ENCODE results near the gene GPC6. TPM values are rescaled to one million over a fixed set of nuclear protein-coding genes. Genes with fewer than 3 reads are reported as not detected.

Gene GPC6
- total and polyA plus RNA-seq, 4 donors: 5.9 to 29.1 (median 18.2) TPM

DNA sequence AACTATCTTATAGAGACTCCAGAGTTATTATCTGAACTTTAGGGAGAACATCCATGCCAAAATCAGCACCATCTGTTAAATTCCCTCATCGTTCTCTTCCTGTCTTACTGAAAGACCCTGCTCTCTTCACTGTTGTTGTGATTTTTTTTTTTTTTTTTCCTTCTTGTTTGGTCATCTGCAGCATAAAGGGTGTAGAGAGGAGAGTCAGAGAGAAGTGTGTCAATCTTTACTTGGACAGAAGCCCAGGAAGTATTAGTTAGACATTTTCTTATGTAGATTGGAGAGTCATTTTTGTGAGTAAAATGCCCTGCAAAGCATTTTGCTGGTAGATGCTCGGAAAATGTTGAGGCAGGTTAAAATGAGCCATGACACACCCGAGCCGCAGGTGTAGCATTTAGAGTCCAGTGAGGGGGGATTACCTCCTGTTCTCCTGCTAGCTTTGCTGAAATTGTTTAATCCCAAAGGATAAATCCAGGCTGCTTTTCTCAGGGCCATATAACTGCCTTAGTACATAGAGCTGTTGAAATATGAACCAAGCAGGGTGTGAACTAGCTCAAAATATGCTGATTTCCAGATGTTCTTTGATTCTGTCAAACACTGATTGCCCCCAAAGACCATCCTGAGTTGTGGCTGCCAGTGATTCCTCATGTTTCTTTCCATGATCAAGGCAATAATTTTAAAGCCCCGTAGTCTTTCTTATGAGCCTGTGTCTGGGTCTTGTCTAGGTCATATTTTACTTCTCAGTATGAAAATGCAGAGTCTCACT, 1109.3 kb downstream of the GPC6 start:
- no peak for DNase-seq (ENCODE audit: low spot score)
- H3K4me1 ChIP-seq (ENCODE audit: control insufficient read depth in 4 of 4, insufficient read depth in 4 of 4, low read length in 3 of 4): peaks cover 0 to 8% (median 1%) of the 10 kb centered on the region in 4 donors
- no peaks in the 10 kb centered on the region for H3K9me3 ChIP-seq (ENCODE audit: control insufficient read depth in 4 of 4, low read length in 3 of 4)
- no peaks in the 10 kb centered on the region for H3K27me3 ChIP-seq (ENCODE audit: control insufficient read depth in 4 of 4, insufficient read depth in 4 of 4, low read length in 3 of 4)
- TF ChIP-seq HNF4A (conservative IDR thresholded peaks at IDR 0.05) (no peak), ATF3 (IDR thresholded peaks at IDR 0.05) (no peak), GABPA (IDR thresholded peaks at IDR 0.05 in 1 of 2, conservative IDR thresholded peaks at IDR 0.05 in 1 of 2) (no peak), JUND (IDR thresholded peaks at IDR 0.05) (no peak), TAF1 (conservative IDR thresholded peaks at IDR 0.05) (no peak), FOXA2 (IDR thresholded peaks at IDR 0.05) (no peak), FOXA1 (IDR thresholded peaks at IDR 0.05) (no peak), YY1 (IDR thresholded peaks at IDR 0.05) (no peak), MAX (IDR thresholded peaks at IDR 0.05) (no peak), EGR1 (IDR thresholded peaks at IDR 0.05; ENCODE audit: low read depth in 2 of 2) (no peak), HNF4G (IDR thresholded peaks at IDR 0.05) (no peak), ZBTB33 (IDR thresholded peaks at IDR 0.05) (no peak), RXRA (IDR thresholded peaks at IDR 0.05) (no peak), SP1 (IDR thresholded peaks at IDR 0.05) (no peak), RAD21 (IDR thresholded peaks at IDR 0.05) (no peak), REST (IDR thresholded peaks at IDR 0.05) (no peak), CTCF (IDR thresholded peaks at IDR 0.05; ENCODE audit: low read depth, low read length, missing input control) (no peak), NR2F2 (IDR thresholded peaks at IDR 0.05) (no peak)
- no peak overlapping the region for H3K4me3 ChIP-seq (ENCODE audit: low read depth in 1 of 3, low read length in 3 of 3)
- H3K27ac ChIP-seq (ENCODE audit: low read depth in 1 of 2, low read length in 2 of 2): no peak overlapping the region
- WGBS: 86% methylated on average over 5 of the region's 5 CpGs
- H3K9ac ChIP-seq (ENCODE audit: low read depth in 1 of 2, low read length in 2 of 2): no peak overlapping the region
- no peaks in the 10 kb centered on the region for H3K36me3 ChIP-seq (ENCODE audit: control insufficient read depth in 4 of 4, insufficient read depth in 3 of 4, low read depth in 1 of 4, low read length in 3 of 4)

Measured in liver (tissue), 9 donors.